H9 (cell line): ENCODE data around the gene CELSR2. TPM values are rescaled to one million over a fixed set of nuclear protein-coding genes. Genes with fewer than 3 reads are reported as not detected.
A peak's percentile ranks its signal among the peaks of the same experiment; 100 is the strongest.

ENCODE experiments used
- DNase-seq: peaks from one replicate; pipeline ENCODE4 v3.0.0-alpha.2; 2017
- H2AFZ ChIP-seq: one replicate; pipeline ENCODE4 v1.6.1; 2013; ENCODE audit warnings: mild to moderate bottlenecking, low read length, control low read depth, moderate library complexity
- H2AK5ac ChIP-seq: 2 replicates; pipeline ENCODE4 v1.6.1; 2013; ENCODE audit warnings: low read length, control low read depth, mixed read lengths; ENCODE audit not compliant: insufficient read length
- H2BK120ac ChIP-seq: one replicate; pipeline ENCODE4 v1.6.1; 2013; ENCODE audit warnings: low read depth, mild to moderate bottlenecking, low read length, control low read depth, inconsistent platforms; ENCODE audit not compliant: poor library complexity, severe bottlenecking
- H2BK12ac ChIP-seq: 2 replicates; pipeline ENCODE4 v1.6.1; 2013; ENCODE audit warnings: low read length, control low read depth, mixed read lengths, low read depth; ENCODE audit not compliant: insufficient read length
- H2BK15ac ChIP-seq: 2 replicates; pipeline ENCODE4 v1.6.1; 2013; ENCODE audit warnings: low read depth, low read length, control low read depth
- H2BK20ac ChIP-seq: one replicate; pipeline ENCODE4 v1.6.1; 2013; ENCODE audit warnings: low read depth, mild to moderate bottlenecking, low read length, control low read depth, inconsistent platforms; ENCODE audit not compliant: poor library complexity, severe bottlenecking
- H2BK5ac ChIP-seq: 2 replicates; pipeline ENCODE4 v1.6.1; 2013; ENCODE audit warnings: low read length, control low read depth, mixed read lengths; ENCODE audit not compliant: insufficient read length
- H3K14ac ChIP-seq: 2 replicates; pipeline ENCODE4 v1.6.1; 2013; ENCODE audit warnings: low read length, control low read depth; ENCODE audit not compliant: insufficient read depth
- H3K18ac ChIP-seq: 2 replicates; pipeline ENCODE4 v1.6.1; 2013; ENCODE audit warnings: low read depth, mild to moderate bottlenecking, mixed read lengths, low read length, control low read depth; ENCODE audit not compliant: insufficient read length
- H3K23ac ChIP-seq: 2 replicates; pipeline ENCODE4 v1.6.1; 2013; ENCODE audit warnings: low read length, control low read depth, mixed read lengths, low read depth; ENCODE audit not compliant: insufficient read length
- H3K23me2 ChIP-seq: 2 replicates; pipeline ENCODE4 v1.6.1; 2013; ENCODE audit warnings: low read depth, mild to moderate bottlenecking, mixed read lengths, low read length, control low read depth; ENCODE audit not compliant: insufficient read length, poor library complexity, severe bottlenecking
- H3K27ac ChIP-seq: 2 replicates; pipeline ENCODE4 v1.5.1; 2013; ENCODE audit warnings: low read length, control low read depth, mixed read lengths, low read depth; ENCODE audit not compliant: insufficient read length
- H3K27me3 ChIP-seq: 2 replicates; pipeline ENCODE4 v1.6.1; 2013; ENCODE audit warnings: low read length, control low read depth, inconsistent platforms; ENCODE audit not compliant: insufficient read depth
- H3K4ac ChIP-seq: 2 replicates; pipeline ENCODE4 v1.6.1; 2013; ENCODE audit warnings: low read depth, mild to moderate bottlenecking, control low read depth, inconsistent platforms, low read length, moderate library complexity
- H3K4me1 ChIP-seq: 2 replicates; pipeline ENCODE4 v1.6.1; 2013; ENCODE audit warnings: low read length, control low read depth, inconsistent platforms; ENCODE audit not compliant: insufficient read depth
- H3K4me2 ChIP-seq: 2 replicates; pipeline ENCODE4 v1.6.1; 2013; ENCODE audit warnings: low read length, control low read depth, mixed read lengths; ENCODE audit not compliant: insufficient read length, insufficient read depth
- H3K56ac ChIP-seq: 2 replicates; pipeline ENCODE4 v1.6.1; 2013; ENCODE audit warnings: low read depth, mild to moderate bottlenecking, mixed read lengths, low read length, control low read depth; ENCODE audit not compliant: insufficient read length
- H3K79me1 ChIP-seq: 2 replicates; pipeline ENCODE4 v1.6.1; 2013; ENCODE audit warnings: low read depth, mild to moderate bottlenecking, moderate library complexity, low read length, control low read depth, inconsistent platforms; ENCODE audit not compliant: insufficient read depth, poor library complexity, severe bottlenecking
- H3K79me2 ChIP-seq: 2 replicates; pipeline ENCODE4 v1.6.1; 2013; ENCODE audit warnings: low read length, control low read depth, inconsistent platforms; ENCODE audit not compliant: insufficient read depth
- H3K9ac ChIP-seq: 2 replicates; pipeline ENCODE4 v1.6.1; 2013; ENCODE audit warnings: low read length, control low read depth, mixed read lengths; ENCODE audit not compliant: insufficient read length; ENCODE audit errors: extremely low read depth
- H3K9me3 ChIP-seq: one replicate; pipeline ENCODE4 v1.6.1; 2013; ENCODE audit warnings: low read depth, low read length, inconsistent platforms; ENCODE audit not compliant: control insufficient read depth
- H3T11ph ChIP-seq: one replicate; pipeline ENCODE4 v1.6.1; 2013; ENCODE audit warnings: mild to moderate bottlenecking, low read length, control low read depth, inconsistent platforms
- H4K20me1 ChIP-seq: one replicate; pipeline ENCODE4 v1.6.1; 2013; ENCODE audit not compliant: control insufficient read depth, insufficient read length, insufficient read depth
- H4K5ac ChIP-seq: 2 replicates; pipeline ENCODE4 v1.6.1; 2013; ENCODE audit warnings: low read depth, mild to moderate bottlenecking, mixed read lengths, low read length, control low read depth; ENCODE audit not compliant: insufficient read length
- H4K8ac ChIP-seq: replicated peaks from 2 replicates; pipeline ENCODE4 v1.6.1; 2013; ENCODE audit warnings: low read length, control low read depth, mixed read lengths, low read depth; ENCODE audit not compliant: insufficient read length
- H4K91ac ChIP-seq: 2 replicates; pipeline ENCODE4 v1.6.1; 2013; ENCODE audit warnings: low read depth, mild to moderate bottlenecking, moderate library complexity, mixed read lengths, low read length, control low read depth; ENCODE audit not compliant: insufficient read length
- H3K27ac Mint-ChIP-seq, 3 experiments: 2 replicates in 2 of 3; 3 replicates in 1 of 3; pipeline ENCODE4 v1.8.0; 2020 to 2021; ENCODE audit warnings: mixed read lengths in 3 of 3, mild to moderate bottlenecking in 1 of 3, moderate library complexity in 1 of 3
- H3K27me3 Mint-ChIP-seq: 2 replicates; pipeline ENCODE4 v1.8.0; 2021; ENCODE audit warnings: low read depth, mild to moderate bottlenecking, moderate library complexity, mixed read lengths
- H3K36me3 Mint-ChIP-seq, 3 experiments: 2 replicates in 2 of 3; 3 replicates in 1 of 3; pipeline ENCODE4 v1.8.0; 2020 to 2021; ENCODE audit warnings: low read depth in 3 of 3, mixed read lengths in 3 of 3; ENCODE audit not compliant: insufficient read depth in 1 of 3
- H3K4me1 Mint-ChIP-seq, 2 experiments: 2 replicates each; pipeline ENCODE4 v1.8.0; 2020; ENCODE audit warnings: mixed read lengths in 2 of 2
- H3K4me3 Mint-ChIP-seq, 2 experiments: 2 replicates in 1 of 2; 3 replicates in 1 of 2; pipeline ENCODE4 v1.8.0; 2020 to 2021; ENCODE audit warnings: mild to moderate bottlenecking in 2 of 2, mixed read lengths in 2 of 2, moderate library complexity in 1 of 2
- H3K9me3 Mint-ChIP-seq, 2 experiments: 2 replicates in 1 of 2; 3 replicates in 1 of 2; pipeline ENCODE4 v1.8.0; 2020; ENCODE audit warnings: mild to moderate bottlenecking in 2 of 2, mixed read lengths in 2 of 2, moderate library complexity in 1 of 2
- CTCF ChIP-seq: fragments of 200-600 bp; sonication (generic); conservative IDR thresholded peaks from 3 replicates; pipeline ENCODE4 v1.8.0; 2021; ENCODE audit warnings: antibody characterized with exemption, mild to moderate bottlenecking
- WGBS: extraction: QIAGEN DNeasy Blood & Tissue Kit; methylation state at CpG from one replicate; pipeline ENCODE4 v1.1.7; 2013; ENCODE audit warnings: missing lambda C conversion rate, low lambda C conversion rate, mixed read lengths; ENCODE audit not compliant: insufficient read length; ENCODE audit errors: extremely low coverage; 5-methylcytosine and 5-hydroxymethylcytosine counted together
- total RNA-seq: library from RNA; stranded (reverse); gene quantifications from 2 replicates; pipeline ENCODE4 v1.2.1, GENCODE V29; 2021

CELSR2 gene
- total RNA-seq, 1 experiment from 2014 or later, result 29.2 TPM

- H3K27me3 Mint-ChIP-seq, result no peaks in the 10 kb centered on the region
- peak; percentile 94 for TF ChIP-seq CTCF
- no peak overlapping the region for H2BK5ac ChIP-seq
- no CpG with 5 or more reads among the region's 7 CpGs for WGBS
- no peak overlapping the region for H4K5ac ChIP-seq
- no peak overlapping the region for H3K4me3 Mint-ChIP-seq
- H3K23ac ChIP-seq, result no peak overlapping the region
- H3K9ac ChIP-seq, result no peak overlapping the region
- H3K4me1 Mint-ChIP-seq, result peaks cover 39 to 46% of the 10 kb centered on the region in 2 experiments
- H2BK12ac ChIP-seq, result no peak overlapping the region
- H4K8ac ChIP-seq, result no peak overlapping the region
- peaks cover 18 to 39% (median 30%) of the 10 kb centered on the region in 3 experiments for H3K36me3 Mint-ChIP-seq
- no peak overlapping the region for H3K18ac ChIP-seq
- no peak overlapping the region for H2BK15ac ChIP-seq
- DNase-seq, result peak; percentile 90
- no peaks in the 10 kb centered on the region for H3K27me3 ChIP-seq
- H3K14ac ChIP-seq, result no peak overlapping the region
- H3K9me3 Mint-ChIP-seq, result no peaks in the 10 kb centered on the region
- H4K20me1 ChIP-seq, result no peaks in the 10 kb centered on the region
- no peak overlapping the region for H3K4me2 ChIP-seq
- H4K91ac ChIP-seq, result no peak overlapping the region
- peaks cover 3% of the 10 kb centered on the region; the same call in 1 of the 2 replicates for H3K4me1 ChIP-seq
- H3K27ac Mint-ChIP-seq, result peak overlapping the region; percentile 49 to 96 (median 79); a peak in 4 of 7 replicates
- H3K79me1 ChIP-seq, result peaks cover 5% of the 10 kb centered on the region
- H3K27ac ChIP-seq, result no peak overlapping the region
- H3K9me3 ChIP-seq, result no peaks in the 10 kb centered on the region
- no peak overlapping the region for H2BK20ac ChIP-seq
- no peak overlapping the region for H2AFZ ChIP-seq
- peaks cover 7% of the 10 kb centered on the region for H3K23me2 ChIP-seq
- H3T11ph ChIP-seq, result no peak overlapping the region
- H2AK5ac ChIP-seq, result no peak overlapping the region
- H3K56ac ChIP-seq, result no peak overlapping the region
- H2BK120ac ChIP-seq, result no peak overlapping the region
- no peak overlapping the region for H3K4ac ChIP-seq
- H3K79me2 ChIP-seq, result peaks cover 2% of the 10 kb centered on the region; the same call in 1 of the 2 replicates
Observed at GRCh38 chr1:109277434-109278204, 28.3 kb downstream of the CELSR2 start.
